GM18499 (cell line): ENCODE measurements around the gene AMZ1.
"Not testable (repeated sequence)": the region's sequence is repeated elsewhere in the genome, so short reads cannot be mapped to it uniquely, and the experiment has no call there.

Experiments
- ATAC-seq: cut with Tn5 transposase; IDR thresholded peaks from one replicate; pipeline ENCODE4 v1.9.1; 2021; ENCODE audit warnings: moderate number of reproducible peaks; ENCODE audit not compliant: insufficient read depth, unreplicated experiment

Gene AMZ1

GRCh38 chr7:2724036-2724435 is 36.0 kb downstream of the AMZ1 start:
- ATAC-seq, result not testable (repeated sequence)

- no peak for ATAC-seq
Measured at GRCh38 chr7:2724453-2725177, 36.6 kb downstream of the AMZ1 start.

GRCh38 chr7:2725178-2726105 is 37.4 kb downstream of the AMZ1 start:
- ATAC-seq, result no peak

GRCh38 chr7:2726316-2727018 is 38.5 kb downstream of the AMZ1 start:
- ATAC-seq, result no peak

- not testable (repeated sequence) for ATAC-seq
Measured at GRCh38 chr7:2727206-2727605, 39.2 kb downstream of the AMZ1 start.

- no peak for ATAC-seq
Measured at GRCh38 chr7:2728316-2729030, 40.5 kb downstream of the AMZ1 start.

- no peak for ATAC-seq
Measured at GRCh38 chr7:2729031-2729892, 41.3 kb downstream of the AMZ1 start.

- ATAC-seq, result no peak
Measured at GRCh38 chr7:2729893-2730716, 42.1 kb downstream of the AMZ1 start.

GRCh38 chr7:2730846-2731770 is 43.1 kb downstream of the AMZ1 start:
- ATAC-seq, result no peak

- no peak for ATAC-seq
Measured at GRCh38 chr7:2732388-2732787, 44.4 kb downstream of the AMZ1 start.

- no peak for ATAC-seq
Measured at GRCh38 chr7:2732959-2733584, 45.1 kb downstream of the AMZ1 start.

- no peak for ATAC-seq
Measured at GRCh38 chr7:2734084-2734686, 46.2 kb downstream of the AMZ1 start.

GRCh38 chr7:2734751-2735571 is 47.0 kb downstream of the AMZ1 start:
- no peak for ATAC-seq

GRCh38 chr7:2735744-2736143 is 47.7 kb downstream of the AMZ1 start:
- ATAC-seq, result no peak

- ATAC-seq, result no peak
Measured at GRCh38 chr7:2736411-2736914, 48.5 kb downstream of the AMZ1 start.
